HG03378 (cell line): ENCODE measurements around the gene SEMG1.

ENCODE experiments used
- ATAC-seq: cut with Tn5 transposase; IDR thresholded peaks from one replicate; pipeline ENCODE4 v1.9.1; 2021; ENCODE audit warnings: mild to moderate bottlenecking, moderate library complexity; ENCODE audit not compliant: unreplicated experiment

SEMG1 gene, protein sequence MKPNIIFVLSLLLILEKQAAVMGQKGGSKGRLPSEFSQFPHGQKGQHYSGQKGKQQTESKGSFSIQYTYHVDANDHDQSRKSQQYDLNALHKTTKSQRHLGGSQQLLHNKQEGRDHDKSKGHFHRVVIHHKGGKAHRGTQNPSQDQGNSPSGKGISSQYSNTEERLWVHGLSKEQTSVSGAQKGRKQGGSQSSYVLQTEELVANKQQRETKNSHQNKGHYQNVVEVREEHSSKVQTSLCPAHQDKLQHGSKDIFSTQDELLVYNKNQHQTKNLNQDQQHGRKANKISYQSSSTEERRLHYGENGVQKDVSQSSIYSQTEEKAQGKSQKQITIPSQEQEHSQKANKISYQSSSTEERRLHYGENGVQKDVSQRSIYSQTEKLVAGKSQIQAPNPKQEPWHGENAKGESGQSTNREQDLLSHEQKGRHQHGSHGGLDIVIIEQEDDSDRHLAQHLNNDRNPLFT

GRCh38 chr20:45206725-45207124 lies at the start of gene SEMG1:
SEMG1 (plus strand) TSS chr20:45207033; CDS start chr20:45207054, 21 bp downstream.
- no peak for ATAC-seq

GRCh38 chr20:45157962-45158361 lies 48.9 kb upstream of the SEMG1 start:
- ATAC-seq: no peak

- ATAC-seq: no peak
Measured at GRCh38 chr20:45163083-45163803, 43.6 kb upstream of the SEMG1 start.

GRCh38 chr20:45164906-45165305 lies 41.9 kb upstream of the SEMG1 start:
- ATAC-seq: no peak

DNA sequence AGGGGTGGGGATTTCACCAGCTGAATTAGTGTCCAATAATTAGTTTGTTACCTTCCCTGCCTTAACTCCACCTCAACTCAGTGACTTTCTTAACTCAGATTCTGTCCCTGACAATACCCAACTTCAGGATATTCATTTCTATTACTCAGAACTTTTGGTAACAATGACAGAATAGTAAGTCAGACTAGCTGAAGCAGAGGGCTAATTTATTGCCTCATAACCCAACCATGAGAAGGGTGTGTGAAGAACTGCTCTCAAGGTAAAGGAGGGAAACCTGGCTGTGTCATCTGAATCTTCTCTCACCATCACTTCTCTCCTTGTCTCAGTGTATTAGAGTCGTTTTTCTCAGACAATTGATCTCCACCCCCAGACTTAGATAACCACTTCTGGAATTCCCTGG lies 33.3 kb upstream of the SEMG1 start:
- ATAC-seq: no peak

DNA sequence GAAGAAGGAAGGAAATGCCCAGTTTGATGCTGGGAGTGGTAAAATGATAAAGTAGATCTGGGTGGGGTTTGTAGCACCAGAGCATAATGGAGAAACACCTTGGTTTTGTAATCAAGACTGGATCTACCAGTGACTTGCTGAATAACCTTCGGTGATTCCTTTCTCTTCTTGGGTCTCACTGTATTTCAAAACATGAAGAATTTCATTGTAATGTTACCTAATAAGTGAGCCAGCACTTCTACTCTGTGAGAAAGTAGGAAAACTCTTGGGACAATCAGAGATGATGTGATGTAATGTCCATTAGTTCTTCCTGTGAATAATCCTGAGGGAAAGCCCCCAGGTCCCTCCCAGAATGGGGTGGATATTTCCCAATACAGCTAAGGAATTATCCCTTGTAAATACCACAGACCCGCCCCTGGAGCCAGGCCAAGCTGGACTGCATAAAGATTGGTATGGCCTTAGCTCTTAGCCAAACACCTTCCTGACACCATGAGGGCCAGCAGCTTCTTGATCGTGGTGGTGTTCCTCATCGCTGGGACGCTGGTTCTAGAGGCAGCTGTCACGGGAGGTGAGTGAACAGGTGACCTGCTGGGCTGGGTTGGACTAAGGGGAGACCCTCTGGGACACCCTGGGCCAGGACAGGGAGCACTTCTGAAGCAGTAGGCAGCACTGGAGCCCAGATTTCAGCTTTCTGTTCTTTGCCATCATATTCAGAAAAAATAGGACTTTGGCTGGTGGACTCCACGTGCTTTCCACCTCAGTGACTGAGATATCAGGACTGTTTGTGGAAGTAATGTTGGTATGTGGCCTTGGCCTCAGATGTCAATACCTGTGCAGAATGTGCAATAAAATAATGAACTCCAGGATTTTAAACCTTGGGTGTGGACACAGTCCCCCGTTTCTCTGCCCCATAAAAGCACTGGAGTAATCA lies 32.1 kb upstream of the SEMG1 start, which contains the start of gene PI3:
Gene PI3 (plus strand): TSS at position 469 of the 931 bp plus-strand sequence. CDS start 21 bp downstream, at position 490.
- no peak for ATAC-seq

GRCh38 chr20:45176526-45177267 lies 30.1 kb upstream of the SEMG1 start:
- ATAC-seq: no peak

DNA sequence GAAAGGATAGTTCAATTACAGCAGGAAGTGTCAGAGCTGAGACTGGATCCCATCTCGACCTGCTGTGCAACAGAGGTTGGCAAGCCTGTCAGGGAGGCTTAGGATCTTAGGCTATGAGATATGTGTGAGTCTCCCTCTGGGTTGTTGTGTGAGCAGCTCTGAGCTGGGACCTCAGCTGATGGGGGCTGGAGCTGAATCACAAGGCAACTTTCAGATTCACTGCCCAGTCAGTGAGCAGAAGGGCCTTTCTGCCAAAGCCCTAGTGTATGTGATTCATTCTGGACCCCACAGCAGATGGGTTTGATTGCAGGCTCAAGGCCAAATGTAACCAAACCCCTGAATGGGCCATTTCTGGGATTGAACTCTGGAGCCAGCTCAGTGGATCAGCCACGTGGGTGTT lies 27.7 kb upstream of the SEMG1 start:
- ATAC-seq: no peak

- ATAC-seq: no peak
Measured at GRCh38 chr20:45181639-45182038, 25.2 kb upstream of the SEMG1 start.

GRCh38 chr20:45183084-45183483 lies 23.7 kb upstream of the SEMG1 start:
- no peak for ATAC-seq

DNA sequence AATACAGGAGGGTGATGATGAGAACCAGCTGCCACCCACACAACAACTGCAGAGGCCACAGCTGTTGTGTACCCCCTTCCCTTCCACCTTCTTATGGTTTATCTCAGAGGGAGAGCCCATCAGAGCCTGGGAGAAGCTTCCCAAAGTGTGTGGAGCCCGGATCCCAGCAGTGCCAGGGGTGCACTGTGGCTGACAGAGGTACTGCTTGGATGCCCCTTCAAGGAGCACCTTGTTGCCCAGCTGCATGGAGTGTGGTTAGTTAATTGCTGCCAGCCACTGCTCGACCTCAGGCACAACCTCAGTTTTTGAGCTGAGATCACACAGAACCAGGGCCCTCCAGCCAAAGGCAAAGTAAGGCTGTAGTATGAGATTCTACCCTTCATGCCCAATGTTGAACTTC lies 19.1 kb upstream of the SEMG1 start:
- no peak for ATAC-seq

- no peak for ATAC-seq
Measured at GRCh38 chr20:45189067-45189609, 17.7 kb upstream of the SEMG1 start.

- no peak for ATAC-seq
Measured at GRCh38 chr20:45189861-45190260, 17.0 kb upstream of the SEMG1 start.

DNA sequence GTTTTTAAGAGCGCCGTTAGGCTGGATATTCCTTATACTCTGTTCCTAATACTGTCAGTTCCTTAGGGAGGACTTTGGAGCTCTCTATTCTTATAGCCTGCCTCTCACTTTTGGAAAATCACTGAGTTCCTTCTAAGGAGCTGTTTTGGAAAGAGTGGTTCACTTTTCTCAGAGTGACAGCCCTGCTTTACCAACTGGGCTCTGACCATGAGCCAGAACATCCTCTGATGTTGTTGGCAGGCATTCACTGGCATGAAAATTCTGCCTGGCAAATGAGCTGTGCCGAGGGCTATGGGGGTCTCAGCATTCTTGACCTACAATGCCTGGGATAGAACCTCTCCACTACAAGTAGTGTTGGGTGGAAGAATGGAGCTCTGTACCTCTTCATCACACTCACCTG lies 14.9 kb upstream of the SEMG1 start:
- ATAC-seq: no peak

GRCh38 chr20:45193331-45193730 lies 13.5 kb upstream of the SEMG1 start:
- no peak for ATAC-seq

- ATAC-seq: no peak
Measured at GRCh38 chr20:45209924-45210323, 3.1 kb downstream of the SEMG1 start.

- no peak for ATAC-seq
Measured at GRCh38 chr20:45211569-45212474, 5.0 kb downstream of the SEMG1 start.

DNA sequence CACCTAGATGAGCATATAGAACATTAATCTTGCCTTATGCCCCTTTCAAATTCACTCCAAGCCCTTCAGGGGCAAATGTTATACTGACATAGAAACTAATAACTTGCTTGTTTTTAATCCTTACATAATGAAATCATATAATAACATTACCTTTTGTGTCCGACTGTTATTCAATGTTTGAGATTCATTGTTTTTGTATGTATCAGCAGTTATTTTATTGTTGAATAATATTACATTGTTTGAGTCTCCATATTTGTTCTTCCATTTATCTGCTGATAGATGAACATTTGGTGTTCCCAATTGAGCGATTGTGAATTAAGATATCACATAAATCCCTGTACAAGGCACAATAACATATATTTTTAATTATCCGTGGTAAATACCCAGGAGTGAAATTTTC lies 6.0 kb downstream of the SEMG1 start:
- no peak for ATAC-seq

- ATAC-seq: no peak
Measured at GRCh38 chr20:45218124-45218523, 11.3 kb downstream of the SEMG1 start.
